ENCODE results near the gene PRIM1.

The PRIM1 gene

DNA sequence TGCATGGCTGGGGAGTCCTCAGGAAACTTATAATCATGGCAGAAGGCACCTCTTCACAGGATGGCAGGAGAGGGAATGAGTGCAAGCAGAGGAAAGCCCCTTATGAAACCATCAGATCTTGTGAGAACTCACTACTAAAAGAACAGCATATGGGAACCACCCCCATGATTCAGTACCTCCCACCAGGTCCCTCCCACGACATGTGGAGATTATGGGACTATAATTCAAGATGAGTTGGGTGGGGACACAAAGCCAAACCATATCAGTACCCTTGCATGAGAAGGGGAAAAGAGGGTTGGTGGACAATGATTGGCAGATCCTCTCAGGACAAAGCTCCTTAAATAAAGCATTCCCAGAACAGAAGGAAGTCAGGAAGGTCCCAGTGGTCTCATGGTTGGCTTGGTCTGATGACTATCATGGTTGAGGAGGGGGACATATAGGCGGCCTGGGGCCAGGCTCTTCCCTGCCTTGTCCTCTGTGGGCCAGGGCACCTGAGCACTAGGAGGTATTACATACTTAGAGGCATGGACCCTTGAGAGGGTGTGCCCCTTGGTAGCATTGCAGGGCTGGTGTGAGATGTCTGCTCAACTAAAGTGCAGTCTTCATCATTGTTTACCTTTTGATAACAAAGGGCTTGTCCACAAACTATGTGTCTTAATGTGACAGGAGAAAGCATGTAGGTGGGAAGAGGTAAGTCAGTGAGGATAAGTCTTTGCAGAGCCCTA is 33.2 kb upstream of the PRIM1 start:
- Histone ChIP-seq H3K36me3 (ENCODE audit: control insufficient read depth in 2 of 2, insufficient read depth in 2 of 2, low read length in 2 of 2) (no peaks in the 10 kb centered on the region), H3K9me3 (ENCODE audit: control insufficient read depth in 2 of 2, low read length in 2 of 2) (no peaks in the 10 kb centered on the region), H3K27me3 (ENCODE audit: control insufficient read depth in 2 of 2, insufficient read depth in 2 of 2, low read length in 2 of 2) (no peaks in the 10 kb centered on the region), H3K4me1 (ENCODE audit: control insufficient read depth in 2 of 2, insufficient read depth in 2 of 2, low read length in 2 of 2) (no peaks in the 10 kb centered on the region), H3K4me3 (ENCODE audit: low read length in 2 of 2) (no peak overlapping the region), H3K27ac (ENCODE audit: low read depth in 2 of 2, low read length in 2 of 2) (no peak overlapping the region), H3K9ac (ENCODE audit: low read depth in 1 of 2, low read length in 2 of 2) (no peak overlapping the region)

DNA sequence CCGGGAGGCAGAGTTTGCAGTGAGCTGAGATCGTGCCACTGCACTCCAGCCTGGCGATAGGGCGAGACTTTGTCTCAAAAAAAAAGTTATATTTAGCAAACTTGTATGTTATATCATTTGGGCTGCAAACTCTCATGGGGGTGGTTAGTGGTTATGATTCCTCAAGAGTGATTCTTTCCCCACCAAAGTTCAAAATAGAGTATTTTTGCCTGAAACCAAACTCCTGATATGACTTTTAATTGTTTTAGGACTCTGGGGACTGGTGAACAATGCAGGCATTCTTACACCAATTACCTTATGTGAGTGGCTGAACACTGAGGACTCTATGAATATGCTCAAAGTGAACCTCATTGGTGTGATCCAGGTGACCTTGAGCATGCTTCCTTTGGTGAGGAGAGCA is 29.6 kb upstream of the PRIM1 start:
- Histone ChIP-seq H3K4me1 (ENCODE audit: control insufficient read depth in 2 of 2, insufficient read depth in 2 of 2, low read length in 2 of 2) (no peaks in the 10 kb centered on the region), H3K4me3 (ENCODE audit: low read length in 2 of 2) (no peak overlapping the region), H3K27me3 (ENCODE audit: control insufficient read depth in 2 of 2, insufficient read depth in 2 of 2, low read length in 2 of 2) (no peaks in the 10 kb centered on the region)

DNA sequence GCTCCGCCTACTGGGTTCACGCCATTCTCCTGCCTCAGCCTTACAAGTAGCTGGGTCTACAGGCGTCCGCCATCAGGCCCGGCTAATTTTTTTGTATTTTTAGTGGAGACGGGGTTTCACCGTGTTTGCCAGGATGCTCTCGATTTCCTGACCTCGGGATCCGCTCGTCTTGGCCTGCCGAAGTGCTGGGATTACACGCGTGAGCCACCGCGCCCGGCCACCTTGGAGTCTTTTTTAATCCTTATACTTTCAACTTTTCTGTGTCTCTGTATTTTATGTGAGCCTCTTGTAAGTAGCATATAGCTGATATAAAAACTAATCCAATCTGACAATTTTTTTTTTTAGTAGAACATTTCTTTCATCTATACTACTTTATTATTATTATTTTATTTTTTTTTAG is 26.6 kb upstream of the PRIM1 start:
- Histone ChIP-seq H3K9ac (ENCODE audit: low read depth in 1 of 2, low read length in 2 of 2) (no peak overlapping the region), H3K9me3 (ENCODE audit: control insufficient read depth in 2 of 2, low read length in 2 of 2) (no peaks in the 10 kb centered on the region), H3K27me3 (ENCODE audit: control insufficient read depth in 2 of 2, insufficient read depth in 2 of 2, low read length in 2 of 2) (no peaks in the 10 kb centered on the region), H3K36me3 (ENCODE audit: control insufficient read depth in 2 of 2, insufficient read depth in 2 of 2, low read length in 2 of 2) (no peaks in the 10 kb centered on the region), H3K4me3 (ENCODE audit: low read length in 2 of 2) (no peak overlapping the region), H3K4me1 (ENCODE audit: control insufficient read depth in 2 of 2, insufficient read depth in 2 of 2, low read length in 2 of 2) (no peaks in the 10 kb centered on the region), H3K27ac (ENCODE audit: low read depth in 2 of 2, low read length in 2 of 2) (no peak overlapping the region)

More for the DNA sequence above, 29.6 kb upstream of the PRIM1 start:
- Histone ChIP-seq H3K27ac (ENCODE audit: low read depth in 2 of 2, low read length in 2 of 2) (no peak overlapping the region), H3K9me3 (ENCODE audit: control insufficient read depth in 2 of 2, low read length in 2 of 2) (no peaks in the 10 kb centered on the region), H3K36me3 (ENCODE audit: control insufficient read depth in 2 of 2, insufficient read depth in 2 of 2, low read length in 2 of 2) (no peaks in the 10 kb centered on the region), H3K9ac (ENCODE audit: low read depth in 1 of 2, low read length in 2 of 2) (no peak overlapping the region)

GRCh38 chr12:56776654-56777053 is 24.5 kb upstream of the PRIM1 start:
- Histone ChIP-seq H3K9me3 (ENCODE audit: control insufficient read depth in 2 of 2, low read length in 2 of 2) (no peaks in the 10 kb centered on the region), H3K4me3 (ENCODE audit: low read length in 2 of 2) (no peak overlapping the region)

GRCh38 chr12:56775638-56776037 is 23.5 kb upstream of the PRIM1 start:
- Histone ChIP-seq H3K27me3 (ENCODE audit: control insufficient read depth in 2 of 2, insufficient read depth in 2 of 2, low read length in 2 of 2) (no peaks in the 10 kb centered on the region), H3K4me1 (ENCODE audit: control insufficient read depth in 2 of 2, insufficient read depth in 2 of 2, low read length in 2 of 2) (no peaks in the 10 kb centered on the region), H3K9ac (ENCODE audit: low read depth in 1 of 2, low read length in 2 of 2) (no peak overlapping the region), H3K4me3 (ENCODE audit: low read length in 2 of 2) (no peak overlapping the region), H3K27ac (ENCODE audit: low read depth in 2 of 2, low read length in 2 of 2) (no peak overlapping the region), H3K36me3 (ENCODE audit: control insufficient read depth in 2 of 2, insufficient read depth in 2 of 2, low read length in 2 of 2) (no peaks in the 10 kb centered on the region), H3K9me3 (ENCODE audit: control insufficient read depth in 2 of 2, low read length in 2 of 2) (no peaks in the 10 kb centered on the region)

More at GRCh38 chr12:56776654-56777053, 24.5 kb upstream of the PRIM1 start:
- Histone ChIP-seq H3K4me1 (ENCODE audit: control insufficient read depth in 2 of 2, insufficient read depth in 2 of 2, low read length in 2 of 2) (no peaks in the 10 kb centered on the region), H3K9ac (ENCODE audit: low read depth in 1 of 2, low read length in 2 of 2) (no peak overlapping the region), H3K36me3 (ENCODE audit: control insufficient read depth in 2 of 2, insufficient read depth in 2 of 2, low read length in 2 of 2) (no peaks in the 10 kb centered on the region), H3K27me3 (ENCODE audit: control insufficient read depth in 2 of 2, insufficient read depth in 2 of 2, low read length in 2 of 2) (no peaks in the 10 kb centered on the region), H3K27ac (ENCODE audit: low read depth in 2 of 2, low read length in 2 of 2) (no peak overlapping the region)

GRCh38 chr12:56773113-56773512 is 21.0 kb upstream of the PRIM1 start:
- no peaks in the 10 kb centered on the region for H3K4me1 ChIP-seq (ENCODE audit: control insufficient read depth in 2 of 2, insufficient read depth in 2 of 2, low read length in 2 of 2)
- H3K4me3 ChIP-seq (ENCODE audit: low read length in 2 of 2) = no peak overlapping the region
- H3K9me3 ChIP-seq (ENCODE audit: control insufficient read depth in 2 of 2, low read length in 2 of 2) = no peaks in the 10 kb centered on the region
- no peaks in the 10 kb centered on the region for H3K36me3 ChIP-seq (ENCODE audit: control insufficient read depth in 2 of 2, insufficient read depth in 2 of 2, low read length in 2 of 2)
- no peak overlapping the region for H3K27ac ChIP-seq (ENCODE audit: low read depth in 2 of 2, low read length in 2 of 2)
- no peaks in the 10 kb centered on the region for H3K27me3 ChIP-seq (ENCODE audit: control insufficient read depth in 2 of 2, insufficient read depth in 2 of 2, low read length in 2 of 2)
- no peak overlapping the region for H3K9ac ChIP-seq (ENCODE audit: low read depth in 1 of 2, low read length in 2 of 2)

DNA sequence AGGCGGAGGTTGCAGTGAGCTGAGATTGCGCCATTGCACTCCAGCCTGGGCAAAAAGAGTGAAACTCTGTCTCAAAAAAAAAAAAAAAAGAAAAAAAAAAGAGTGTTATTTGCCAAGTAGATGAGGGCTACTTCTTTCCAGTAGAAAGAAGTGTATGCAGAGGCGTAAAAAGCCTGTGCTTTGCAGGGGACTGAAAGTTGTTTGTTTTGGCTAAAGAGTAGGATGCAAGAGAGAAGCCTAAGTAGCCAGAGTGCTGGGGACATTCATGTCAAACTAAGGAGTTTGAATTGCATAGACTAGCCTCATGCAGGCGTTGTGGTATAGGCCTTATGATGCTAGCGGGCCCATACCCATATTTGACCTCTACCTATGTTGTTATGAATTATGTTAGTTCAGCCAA is 20.5 kb upstream of the PRIM1 start:
- Histone ChIP-seq H3K9me3 (ENCODE audit: control insufficient read depth in 2 of 2, low read length in 2 of 2) (no peaks in the 10 kb centered on the region), H3K4me3 (ENCODE audit: low read length in 2 of 2) (no peak overlapping the region), H3K36me3 (ENCODE audit: control insufficient read depth in 2 of 2, insufficient read depth in 2 of 2, low read length in 2 of 2) (no peaks in the 10 kb centered on the region), H3K9ac (ENCODE audit: low read depth in 1 of 2, low read length in 2 of 2) (no peak overlapping the region), H3K4me1 (ENCODE audit: control insufficient read depth in 2 of 2, insufficient read depth in 2 of 2, low read length in 2 of 2) (no peaks in the 10 kb centered on the region), H3K27me3 (ENCODE audit: control insufficient read depth in 2 of 2, insufficient read depth in 2 of 2, low read length in 2 of 2) (no peaks in the 10 kb centered on the region), H3K27ac (ENCODE audit: low read depth in 2 of 2, low read length in 2 of 2) (no peak overlapping the region)

GRCh38 chr12:56769868-56770267 is 17.7 kb upstream of the PRIM1 start:
- H3K9me3 ChIP-seq (ENCODE audit: control insufficient read depth in 2 of 2, low read length in 2 of 2) = no peaks in the 10 kb centered on the region
- H3K9ac ChIP-seq (ENCODE audit: low read depth in 1 of 2, low read length in 2 of 2) = no peak overlapping the region
- no peak overlapping the region for H3K27ac ChIP-seq (ENCODE audit: low read depth in 2 of 2, low read length in 2 of 2)
- peaks cover 0 to 2% of the 10 kb centered on the region in 2 donors for H3K27me3 ChIP-seq (ENCODE audit: control insufficient read depth in 2 of 2, insufficient read depth in 2 of 2, low read length in 2 of 2)
- no peaks in the 10 kb centered on the region for H3K36me3 ChIP-seq (ENCODE audit: control insufficient read depth in 2 of 2, insufficient read depth in 2 of 2, low read length in 2 of 2)
- no peak overlapping the region for H3K4me3 ChIP-seq (ENCODE audit: low read length in 2 of 2)
- no peaks in the 10 kb centered on the region for H3K4me1 ChIP-seq (ENCODE audit: control insufficient read depth in 2 of 2, insufficient read depth in 2 of 2, low read length in 2 of 2)

DNA sequence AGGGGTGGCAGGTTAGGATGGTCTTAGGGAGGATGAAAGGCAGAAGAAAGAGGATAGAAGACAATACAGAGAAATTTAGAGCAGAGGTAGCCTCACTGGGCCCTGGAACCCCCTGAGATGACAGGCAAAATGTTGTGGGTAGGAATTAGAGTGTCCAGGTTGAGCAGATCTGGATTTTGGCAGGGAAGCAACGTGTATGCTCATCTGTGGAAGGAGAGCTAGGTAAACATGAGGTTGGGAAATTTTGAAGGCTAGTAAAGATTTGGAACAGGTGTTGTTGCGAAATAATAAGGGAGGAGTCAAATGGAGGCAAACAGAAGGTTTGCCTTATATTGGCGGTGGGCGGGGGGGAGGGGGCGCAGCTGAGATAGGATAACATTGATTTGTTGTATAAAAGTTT is 16.3 kb upstream of the PRIM1 start:
- Histone ChIP-seq H3K4me3 (ENCODE audit: low read length in 2 of 2) (no peak overlapping the region), H3K4me1 (ENCODE audit: control insufficient read depth in 2 of 2, insufficient read depth in 2 of 2, low read length in 2 of 2) (no peaks in the 10 kb centered on the region), H3K27me3 (ENCODE audit: control insufficient read depth in 2 of 2, insufficient read depth in 2 of 2, low read length in 2 of 2) (peaks cover 0 to 2% of the 10 kb centered on the region in 2 donors), H3K9me3 (ENCODE audit: control insufficient read depth in 2 of 2, low read length in 2 of 2) (no peaks in the 10 kb centered on the region), H3K9ac (ENCODE audit: low read depth in 1 of 2, low read length in 2 of 2) (no peak overlapping the region), H3K27ac (ENCODE audit: low read depth in 2 of 2, low read length in 2 of 2) (no peak overlapping the region), H3K36me3 (ENCODE audit: control insufficient read depth in 2 of 2, insufficient read depth in 2 of 2, low read length in 2 of 2) (no peaks in the 10 kb centered on the region)

DNA sequence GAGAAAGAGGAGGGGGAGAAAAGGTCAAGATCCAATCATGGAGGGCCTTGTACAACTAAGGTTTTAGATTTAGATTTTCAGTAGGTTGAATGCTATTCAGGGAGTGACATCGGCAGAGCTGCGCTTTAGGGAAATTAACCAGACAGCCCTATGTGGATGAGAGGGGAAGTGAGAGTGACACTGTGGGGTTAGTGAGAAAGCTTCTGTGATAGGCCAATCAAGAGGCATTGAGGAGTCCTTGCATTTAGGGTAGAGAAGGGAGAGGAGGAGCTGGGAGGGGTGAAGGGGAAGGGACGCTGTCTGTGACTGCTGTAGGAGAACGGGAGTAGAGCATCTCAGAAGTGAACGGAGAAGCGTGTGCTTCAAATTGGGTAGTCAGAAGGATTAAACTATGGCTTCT is 14.4 kb upstream of the PRIM1 start:
- H3K4me1 ChIP-seq (ENCODE audit: control insufficient read depth in 2 of 2, insufficient read depth in 2 of 2, low read length in 2 of 2) = no peaks in the 10 kb centered on the region
- H3K27ac ChIP-seq (ENCODE audit: low read depth in 2 of 2, low read length in 2 of 2) = no peak overlapping the region
- H3K9me3 ChIP-seq (ENCODE audit: control insufficient read depth in 2 of 2, low read length in 2 of 2) = no peaks in the 10 kb centered on the region
- H3K9ac ChIP-seq (ENCODE audit: low read depth in 1 of 2, low read length in 2 of 2) = no peak overlapping the region
- H3K27me3 ChIP-seq (ENCODE audit: control insufficient read depth in 2 of 2, insufficient read depth in 2 of 2, low read length in 2 of 2) = peaks cover 0 to 2% of the 10 kb centered on the region in 2 donors
- H3K4me3 ChIP-seq (ENCODE audit: low read length in 2 of 2) = no peak overlapping the region
- no peaks in the 10 kb centered on the region for H3K36me3 ChIP-seq (ENCODE audit: control insufficient read depth in 2 of 2, insufficient read depth in 2 of 2, low read length in 2 of 2)

All from mucosa of rectum (tissue), 2 donors.